Measurements from ENCODE around the gene RAB44. TPM values are rescaled to one million over a fixed set of nuclear protein-coding genes. Genes with fewer than 3 reads are reported as not detected.

Gene RAB44
- total and polyA plus RNA-seq, 9 donors, result 0.04 to 0.15 (median 0.12) TPM; not detected in 3

GRCh38 chr6:36758516-36759147 is 61.0 kb downstream of the RAB44 start:
- intact Hi-C loops (cut with DNase I), result loop anchor here in 3 of 4 donors (2.0 to 10.0 kb wide), 5 partner anchors 52 to 334 kb away; no protein-coding TSS in a partner anchor
- WGBS, 3 donors, result 72 to 80% (median 79%) methylated on average over 15 of the region's 15 CpGs

GRCh38 chr6:36759148-36759759 is 61.6 kb downstream of the RAB44 start:
- peak; percentile 72 to 87 (median 85) for DNase-seq
- Histone ChIP-seq H3K4me1 (ENCODE audit: insufficient read depth) (no peaks in the 10 kb centered on the region), H3K27ac (no peak overlapping the region), H3K27me3 (no peaks in the 10 kb centered on the region), H3K9me3 (no peaks in the 10 kb centered on the region), H3K36me3 (no peaks in the 10 kb centered on the region), H3K4me3 (no peak overlapping the region)
- WGBS, 3 donors, result 14 to 19% (median 18%) methylated on average over 8 of the region's 8 CpGs
- TF ChIP-seq EP300 (IDR thresholded peaks at IDR 0.05) (no peak), POLR2A (IDR thresholded peaks at IDR 0.05) (no peak), CTCF (IDR thresholded peaks at IDR 0.05) (peak; percentile 91 to 92 (median 92))
- intact Hi-C loops (cut with DNase I), result loop anchor here in 3 of 4 donors (2.0 to 10.0 kb wide), 5 partner anchors 52 to 334 kb away; no protein-coding TSS in a partner anchor

More at GRCh38 chr6:36758516-36759147, 61.0 kb downstream of the RAB44 start:
- no peaks in the 10 kb centered on the region for H3K4me1 ChIP-seq (ENCODE audit: insufficient read depth)
- H3K36me3 ChIP-seq, result no peaks in the 10 kb centered on the region
- no peaks in the 10 kb centered on the region for H3K27me3 ChIP-seq
- H3K4me3 ChIP-seq, result no peak overlapping the region
- no peak overlapping the region for H3K27ac ChIP-seq
- no peak for TF ChIP-seq CTCF (IDR thresholded peaks at IDR 0.05)
- no peak for TF ChIP-seq POLR2A (IDR thresholded peaks at IDR 0.05)
- TF ChIP-seq EP300 (IDR thresholded peaks at IDR 0.05), result no peak
- no peak for DNase-seq
- H3K9me3 ChIP-seq, result no peaks in the 10 kb centered on the region

- Histone ChIP-seq H3K27me3 (no peaks in the 10 kb centered on the region), H3K4me1 (ENCODE audit: insufficient read depth) (peaks cover 8% of the 10 kb centered on the region), H3K27ac (no peak overlapping the region), H3K36me3 (no peaks in the 10 kb centered on the region), H3K4me3 (no peak overlapping the region), H3K9me3 (no peaks in the 10 kb centered on the region)
- DNase-seq, result no peak
- intact Hi-C loops (cut with DNase I), result loop anchor here in 2 of 4 donors (5.0 to 10.0 kb wide), 3 partner anchors 144 to 254 kb away; no protein-coding TSS in a partner anchor
- 86 to 93% (median 86%) methylated on average over 11 of the region's 11 CpGs for WGBS, 3 donors
- TF ChIP-seq EP300 (IDR thresholded peaks at IDR 0.05) (no peak), POLR2A (IDR thresholded peaks at IDR 0.05) (no peak), CTCF (IDR thresholded peaks at IDR 0.05) (no peak)
Observed at GRCh38 chr6:36760685-36761435, 63.2 kb downstream of the RAB44 start.

- intact Hi-C loops (cut with DNase I), result loop anchor here in 2 of 4 donors (5.0 to 10.0 kb wide), 3 partner anchors 145 to 253 kb away; no protein-coding TSS in a partner anchor
- peaks cover 11% of the 10 kb centered on the region for H3K4me1 ChIP-seq (ENCODE audit: insufficient read depth)
- no peaks in the 10 kb centered on the region for H3K36me3 ChIP-seq
- H3K27me3 ChIP-seq, result no peaks in the 10 kb centered on the region
- no peak for DNase-seq
- H3K9me3 ChIP-seq, result no peaks in the 10 kb centered on the region
- H3K4me3 ChIP-seq, result no peak overlapping the region
- no peak for TF ChIP-seq CTCF (IDR thresholded peaks at IDR 0.05)
- TF ChIP-seq POLR2A (IDR thresholded peaks at IDR 0.05), result no peak
- no peak for TF ChIP-seq EP300 (IDR thresholded peaks at IDR 0.05)
- H3K27ac ChIP-seq, result no peak overlapping the region
- 93 to 96% (median 96%) methylated on average over 11 of the region's 11 CpGs for WGBS, 3 donors
Observed at GRCh38 chr6:36762123-36762522, 64.5 kb downstream of the RAB44 start.
